Right renal cortex interstitium (tissue), 3 donors: ENCODE measurements around the gene ZSWIM1. TPM values are rescaled to one million over a fixed set of nuclear protein-coding genes. Genes with fewer than 3 reads are reported as not detected.
"Not testable (repeated sequence)": the region's sequence is repeated elsewhere in the genome, so short reads cannot be mapped to it uniquely, and the experiment has no call there.

Experiments
- DNase-seq, 3 donors: peaks; one replicate each; pipeline ENCODE4 v3.0.0-alpha.2; 2013; ENCODE audit warnings: low read depth in 3 of 3, low spot score in 2 of 3
- polyA plus RNA-seq, 3 donors: library from polyadenylated mRNA; unstranded; fragments of 120-200 nt; gene quantifications; one replicate each; pipeline ENCODE4 v1.2.1, GENCODE V29; 2013; ENCODE audit not compliant: insufficient read length in 3 of 3

Gene ZSWIM1
- polyA plus RNA-seq, 3 donors: 13.4 to 16.0 (median 14.8) TPM

DNA sequence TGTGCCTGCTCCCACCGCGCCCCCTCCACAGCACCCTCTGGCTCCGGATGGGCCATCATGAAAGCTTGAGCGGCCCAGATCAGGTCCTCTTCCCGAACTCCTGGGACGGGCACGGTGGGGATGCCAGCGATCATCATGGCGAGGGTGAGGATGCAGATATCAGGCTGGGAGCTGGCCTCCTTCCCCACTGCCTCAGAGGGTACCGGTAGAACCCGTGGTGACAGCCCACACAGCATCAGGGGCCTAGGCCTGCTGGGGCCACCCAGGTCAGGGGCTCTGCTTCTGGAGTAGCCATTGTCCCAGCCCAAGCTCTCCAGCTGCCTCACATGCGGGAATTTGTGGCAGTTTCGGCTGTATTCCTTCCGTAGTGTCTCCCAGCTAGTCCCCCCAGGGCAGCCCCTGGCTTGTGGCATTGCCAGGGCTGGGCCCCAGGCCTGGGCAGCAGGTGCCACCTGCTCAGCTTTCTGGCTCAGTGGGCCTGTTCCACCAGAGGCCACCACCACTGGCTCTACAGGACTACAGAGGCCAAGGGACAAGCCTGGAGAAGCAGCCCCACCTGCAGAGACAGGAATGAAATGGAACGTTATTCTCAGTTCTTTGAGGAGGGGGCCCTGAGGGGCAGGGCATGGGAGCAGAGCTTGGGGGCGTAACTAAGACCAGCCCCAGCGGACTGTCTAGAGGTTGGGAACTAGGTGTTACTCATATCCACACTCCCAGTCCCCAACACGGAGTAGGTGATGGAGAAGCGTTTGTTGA is 5.7 kb downstream of the ZSWIM1 start:
- DNase-seq: no peak

DNA sequence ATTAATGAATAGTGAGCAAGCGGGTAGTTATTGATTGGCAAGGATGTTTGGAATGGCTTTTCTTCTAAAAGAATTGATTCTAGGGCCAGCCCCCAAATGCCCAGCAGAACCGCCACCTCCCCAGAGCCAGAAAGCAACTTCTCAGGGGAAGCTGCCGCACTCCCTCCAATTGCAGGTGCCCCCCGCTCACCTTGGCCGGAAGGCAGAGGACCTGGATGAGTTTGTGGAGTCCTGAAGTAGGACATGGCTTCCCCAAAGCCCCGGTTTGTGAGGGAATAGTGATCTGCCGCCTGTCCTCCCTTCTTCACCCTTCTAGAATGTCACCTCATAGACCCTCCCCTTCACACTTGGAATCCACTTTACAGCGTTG is 6.3 kb downstream of the ZSWIM1 start, which contains the start of gene SPATA25:
Gene SPATA25 (minus strand): TSS at position 277 of the 370 bp plus-strand sequence. CDS start 32 bp downstream, at position 245.
- no peak for DNase-seq

DNA sequence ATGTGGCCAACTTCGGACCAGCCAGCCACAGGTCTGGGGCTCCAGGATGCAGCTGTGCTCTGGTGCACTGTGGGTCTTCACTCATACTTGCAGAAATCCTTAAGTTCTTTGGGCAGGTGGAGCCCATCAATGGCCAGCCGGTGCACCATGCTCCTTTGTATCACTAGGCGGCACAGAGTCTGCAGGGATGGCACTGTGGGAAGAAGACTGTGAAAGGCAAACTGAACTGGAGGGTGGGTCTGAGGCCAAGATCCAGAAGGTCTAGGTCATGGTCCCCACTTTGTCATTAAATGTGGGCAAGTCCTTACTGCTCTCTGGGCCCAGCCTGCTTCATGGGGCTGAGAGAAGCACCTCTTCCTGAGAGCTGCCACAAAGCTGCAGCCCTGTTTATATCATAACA is 7.7 kb downstream of the ZSWIM1 start:
- no peak for DNase-seq

DNA sequence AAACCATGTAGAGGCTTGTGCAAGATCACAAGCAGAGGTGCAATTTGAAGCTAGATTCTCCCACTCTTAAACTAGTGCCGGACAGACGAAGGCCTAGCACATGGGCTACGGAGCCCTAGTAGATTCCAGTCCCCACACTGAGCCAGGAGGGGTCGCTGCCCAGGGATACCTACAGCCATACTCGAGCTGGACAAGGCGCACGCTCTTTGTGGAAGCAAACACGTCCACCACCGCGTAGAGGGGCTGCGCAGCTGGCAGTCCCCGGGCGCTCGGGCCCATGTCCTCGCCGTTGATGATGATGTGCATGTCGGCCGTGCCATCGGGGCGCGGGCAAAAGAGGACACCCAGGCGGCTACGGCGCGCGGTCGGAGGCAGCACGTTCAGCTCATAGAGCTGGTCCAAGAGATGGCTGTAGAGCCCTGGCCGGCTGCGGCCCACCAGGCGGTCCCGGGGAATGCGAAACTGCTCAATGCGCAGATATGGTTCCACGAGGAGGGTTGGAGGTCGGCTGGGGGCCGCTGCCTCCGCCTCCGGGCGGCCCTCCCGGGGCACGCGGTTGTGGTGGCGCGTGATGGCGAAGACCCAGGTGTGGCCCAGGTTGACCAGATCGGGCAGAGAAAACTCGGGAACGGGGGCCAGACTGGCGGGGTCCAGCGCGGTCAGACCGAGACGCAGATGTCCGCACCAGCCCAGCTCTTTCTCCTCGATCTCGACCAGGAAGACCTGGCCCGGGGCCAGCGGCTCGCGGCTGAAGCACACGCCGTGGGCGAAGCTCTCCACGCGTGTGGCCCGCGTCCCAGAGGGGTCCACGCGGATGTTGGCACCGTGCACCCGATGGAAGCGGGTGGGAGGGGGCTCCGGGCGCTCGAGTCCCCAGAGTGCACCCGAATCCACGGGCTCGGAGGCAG is 9.3 kb downstream of the ZSWIM1 start:
- peak in 1 of 3 donors; percentile 79 for DNase-seq

DNA sequence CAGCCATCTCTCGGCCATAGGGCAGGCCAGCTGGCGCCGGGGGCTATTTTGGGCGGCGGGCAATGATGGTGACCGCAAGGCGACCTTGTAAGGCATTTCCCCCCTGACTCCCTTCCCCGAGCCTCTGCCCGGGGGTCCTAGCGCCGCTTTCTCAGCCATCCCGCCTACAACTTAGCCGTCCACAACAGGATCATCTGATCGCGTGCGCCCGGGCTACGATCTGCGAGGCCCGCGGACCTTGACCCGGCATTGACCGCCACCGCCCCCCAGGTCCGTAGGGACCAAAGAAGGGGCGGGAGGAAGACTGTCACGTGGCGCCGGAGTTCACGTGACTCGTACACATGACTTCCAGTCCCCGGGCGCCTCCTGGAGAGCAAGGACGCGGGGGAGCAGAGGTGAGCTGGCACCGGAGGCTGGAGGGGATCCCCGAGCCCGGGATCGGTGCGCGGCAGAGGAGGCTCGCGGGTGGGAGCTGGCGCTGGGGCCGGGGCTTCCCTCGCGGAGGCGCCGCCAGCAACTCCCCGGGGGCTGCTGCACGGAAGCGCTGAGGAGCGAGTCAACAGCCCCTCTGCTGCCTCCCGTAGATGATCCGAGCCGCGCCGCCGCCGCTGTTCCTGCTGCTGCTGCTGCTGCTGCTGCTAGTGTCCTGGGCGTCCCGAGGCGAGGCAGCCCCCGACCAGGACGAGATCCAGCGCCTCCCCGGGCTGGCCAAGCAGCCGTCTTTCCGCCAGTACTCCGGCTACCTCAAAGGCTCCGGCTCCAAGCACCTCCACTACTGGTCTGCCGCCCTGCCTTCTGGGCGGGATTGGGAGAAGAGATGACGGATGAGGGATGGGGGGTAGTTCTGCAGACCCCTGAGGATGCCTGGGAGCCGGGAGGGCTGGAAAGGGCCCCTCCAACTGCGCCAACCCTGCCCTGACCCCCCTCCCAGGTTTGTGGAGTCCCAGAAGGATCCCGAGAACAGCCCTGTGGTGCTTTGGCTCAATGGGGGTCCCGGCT is 10.3 kb downstream of the ZSWIM1 start, which contains the start of the genes CTSA and NEURL2:
Gene CTSA (plus strand): TSS at position 351 of the 999 bp plus-strand sequence. CDS start 234 bp downstream, at position 585.
Gene NEURL2 (minus strand): TSS at position 224 of the 999 bp plus-strand sequence. CDS start 217 bp downstream, at position 7.
- DNase-seq: peak in 1 of 3 donors; percentile 79

DNA sequence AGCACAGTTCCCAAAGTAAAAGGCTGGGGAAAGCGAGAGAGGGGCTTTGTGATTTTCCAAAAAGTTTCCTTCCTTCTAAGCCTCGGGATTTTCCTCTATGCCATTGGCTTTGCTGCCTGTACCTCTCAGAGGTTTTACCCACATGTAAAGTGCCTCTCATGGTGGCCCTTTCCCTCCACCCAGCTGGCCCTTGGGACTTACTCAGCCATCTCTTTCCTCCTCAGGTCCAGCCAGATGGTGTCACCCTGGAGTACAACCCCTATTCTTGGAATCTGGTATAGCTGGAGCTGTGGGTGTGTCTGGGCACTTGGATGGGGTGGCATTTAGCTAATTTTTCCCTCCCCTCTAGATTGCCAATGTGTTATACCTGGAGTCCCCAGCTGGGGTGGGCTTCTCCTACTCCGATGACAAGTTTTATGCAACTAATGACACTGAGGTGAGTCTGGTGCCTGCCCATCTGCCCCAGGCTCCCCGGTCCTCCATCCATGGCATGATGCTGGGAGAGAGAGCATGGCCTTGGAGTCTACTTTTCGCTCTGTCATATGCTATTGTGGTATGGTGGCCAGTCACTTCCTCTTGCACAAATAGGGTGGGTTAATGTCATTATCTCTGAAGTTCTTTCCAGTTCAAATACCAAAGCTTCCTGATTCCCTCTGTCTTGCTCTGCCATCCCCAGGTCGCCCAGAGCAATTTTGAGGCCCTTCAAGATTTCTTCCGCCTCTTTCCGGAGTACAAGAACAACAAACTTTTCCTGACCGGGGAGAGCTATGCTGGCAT is 11.2 kb downstream of the ZSWIM1 start:
- no peak for DNase-seq

DNA sequence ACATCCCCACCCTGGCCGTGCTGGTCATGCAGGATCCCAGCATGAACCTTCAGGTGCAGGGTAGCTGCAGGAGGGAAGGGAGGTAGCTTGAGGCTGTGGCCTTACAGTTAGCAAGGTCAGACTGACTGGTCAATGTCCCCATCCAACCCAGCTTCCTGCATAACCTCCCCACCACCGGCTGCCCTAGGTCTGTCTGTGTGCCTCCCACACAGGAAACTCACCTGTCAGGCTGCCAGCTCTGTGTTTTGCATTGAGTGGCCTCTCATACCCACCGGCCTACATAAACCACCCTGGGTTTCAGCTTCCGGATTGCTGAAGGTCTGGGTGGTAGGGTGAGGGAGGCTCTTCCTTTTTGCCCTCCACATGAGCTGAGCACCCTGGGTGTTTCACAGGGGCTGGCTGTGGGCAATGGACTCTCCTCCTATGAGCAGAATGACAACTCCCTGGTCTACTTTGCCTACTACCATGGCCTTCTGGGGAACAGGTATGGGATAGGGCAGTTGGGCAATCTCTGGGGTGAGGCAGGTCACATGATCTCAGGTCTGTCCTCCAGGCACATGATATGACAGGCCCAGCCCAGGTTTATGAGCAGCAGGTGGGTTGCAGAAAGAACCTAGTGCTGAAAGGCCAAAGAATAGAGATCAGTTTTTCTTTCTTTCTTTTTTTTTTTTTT is 11.9 kb downstream of the ZSWIM1 start:
- DNase-seq: no peak

DNA sequence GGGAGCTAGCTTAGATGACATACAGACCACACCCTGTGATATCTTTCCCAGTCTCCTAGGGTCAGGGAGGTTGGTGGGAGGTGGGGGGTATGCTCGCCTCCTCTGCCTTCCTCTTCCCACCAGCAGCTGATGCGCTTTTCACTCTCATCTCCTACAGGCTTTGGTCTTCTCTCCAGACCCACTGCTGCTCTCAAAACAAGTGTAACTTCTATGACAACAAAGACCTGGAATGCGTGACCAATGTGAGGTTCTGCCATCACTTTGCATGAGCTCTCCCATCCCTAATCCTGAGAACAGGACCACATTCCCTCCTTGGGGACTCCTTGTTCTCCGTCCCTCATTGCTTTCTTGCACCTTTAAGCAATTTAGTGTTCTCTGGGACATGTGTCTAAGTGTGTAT is 12.8 kb downstream of the ZSWIM1 start:
- DNase-seq: no peak

DNA sequence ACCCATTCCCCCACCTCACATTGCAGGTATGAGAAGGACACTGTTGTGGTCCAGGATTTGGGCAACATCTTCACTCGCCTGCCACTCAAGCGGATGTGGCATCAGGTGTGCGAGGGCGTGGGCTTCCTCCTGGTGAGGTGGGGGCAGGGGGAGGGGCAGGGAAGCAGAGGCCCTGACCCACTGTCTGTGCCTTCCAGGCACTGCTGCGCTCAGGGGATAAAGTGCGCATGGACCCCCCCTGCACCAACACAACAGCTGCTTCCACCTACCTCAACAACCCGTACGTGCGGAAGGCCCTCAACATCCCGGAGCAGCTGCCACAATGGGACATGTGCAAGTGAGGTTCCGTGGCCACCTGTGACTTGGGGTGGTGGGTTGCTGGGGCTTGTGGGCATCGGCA is 13.8 kb downstream of the ZSWIM1 start:
- DNase-seq: no peak

DNA sequence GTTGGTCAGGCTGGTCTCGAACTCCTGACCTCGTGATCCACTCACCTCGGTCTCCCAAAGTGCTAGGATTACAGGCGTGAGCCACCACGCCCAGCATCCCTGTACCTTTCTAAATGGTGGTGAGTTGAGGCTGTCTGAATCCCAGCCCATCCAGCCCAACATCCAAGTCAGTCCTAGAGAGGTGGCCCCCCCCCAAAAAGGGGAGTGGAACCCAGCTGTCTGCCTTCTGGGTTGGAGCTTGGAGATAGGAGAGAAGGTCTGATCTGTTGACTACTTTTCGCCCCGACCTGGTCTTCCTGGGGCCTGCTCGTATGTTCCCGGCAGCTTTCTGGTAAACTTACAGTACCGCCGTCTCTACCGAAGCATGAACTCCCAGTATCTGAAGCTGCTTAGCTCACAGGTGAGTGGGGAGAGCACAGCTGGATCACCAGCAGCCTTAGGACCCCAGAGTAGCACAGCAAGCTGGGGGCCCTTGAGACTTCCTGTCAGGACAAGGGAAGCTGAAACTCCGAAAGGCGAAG is 15.7 kb downstream of the ZSWIM1 start:
- no peak for DNase-seq

DNA sequence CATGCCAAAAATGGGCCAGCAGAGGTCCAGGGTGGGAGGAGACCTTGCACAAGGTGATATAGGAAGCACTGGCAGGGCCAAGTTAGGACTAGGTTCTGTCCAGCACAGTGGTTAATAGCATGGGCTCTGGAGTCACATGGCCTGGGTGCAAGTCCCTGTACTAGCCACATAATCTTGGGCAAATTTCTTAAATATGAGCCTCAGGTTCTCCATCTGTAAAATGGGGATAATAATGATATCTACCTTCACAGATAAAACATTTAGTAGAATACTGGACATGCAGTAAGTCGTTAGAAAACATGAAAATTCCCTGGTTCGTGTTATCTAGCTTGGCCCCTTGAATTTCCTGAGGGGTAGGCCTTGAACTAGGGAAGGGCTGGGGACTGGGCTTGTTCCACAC is 16.3 kb downstream of the ZSWIM1 start:
- DNase-seq: no peak

DNA sequence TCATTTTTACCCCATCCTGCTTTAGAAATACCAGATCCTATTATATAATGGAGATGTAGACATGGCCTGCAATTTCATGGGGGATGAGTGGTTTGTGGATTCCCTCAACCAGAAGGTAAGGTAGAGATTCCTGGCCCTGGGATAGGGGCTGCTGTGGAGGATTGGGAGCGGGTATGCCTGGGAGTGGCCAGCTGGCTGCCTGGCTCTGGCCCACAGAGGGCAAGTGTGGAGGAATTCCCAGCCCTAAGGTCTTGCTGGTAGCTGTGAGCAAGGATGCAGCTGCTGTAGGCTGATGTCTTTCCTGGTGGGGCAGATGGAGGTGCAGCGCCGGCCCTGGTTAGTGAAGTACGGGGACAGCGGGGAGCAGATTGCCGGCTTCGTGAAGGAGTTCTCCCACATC is 16.7 kb downstream of the ZSWIM1 start:
- no peak for DNase-seq

DNA sequence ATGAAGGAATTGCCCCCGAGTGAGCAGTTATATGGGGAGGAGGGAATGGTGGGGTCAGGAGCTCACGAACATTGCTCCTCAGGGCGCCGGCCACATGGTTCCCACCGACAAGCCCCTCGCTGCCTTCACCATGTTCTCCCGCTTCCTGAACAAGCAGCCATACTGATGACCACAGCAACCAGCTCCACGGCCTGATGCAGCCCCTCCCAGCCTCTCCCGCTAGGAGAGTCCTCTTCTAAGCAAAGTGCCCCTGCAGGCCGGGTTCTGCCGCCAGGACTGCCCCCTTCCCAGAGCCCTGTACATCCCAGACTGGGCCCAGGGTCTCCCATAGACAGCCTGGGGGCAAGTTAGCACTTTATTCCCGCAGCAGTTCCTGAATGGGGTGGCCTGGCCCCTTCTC is 17.3 kb downstream of the ZSWIM1 start:
- DNase-seq: no peak

DNA sequence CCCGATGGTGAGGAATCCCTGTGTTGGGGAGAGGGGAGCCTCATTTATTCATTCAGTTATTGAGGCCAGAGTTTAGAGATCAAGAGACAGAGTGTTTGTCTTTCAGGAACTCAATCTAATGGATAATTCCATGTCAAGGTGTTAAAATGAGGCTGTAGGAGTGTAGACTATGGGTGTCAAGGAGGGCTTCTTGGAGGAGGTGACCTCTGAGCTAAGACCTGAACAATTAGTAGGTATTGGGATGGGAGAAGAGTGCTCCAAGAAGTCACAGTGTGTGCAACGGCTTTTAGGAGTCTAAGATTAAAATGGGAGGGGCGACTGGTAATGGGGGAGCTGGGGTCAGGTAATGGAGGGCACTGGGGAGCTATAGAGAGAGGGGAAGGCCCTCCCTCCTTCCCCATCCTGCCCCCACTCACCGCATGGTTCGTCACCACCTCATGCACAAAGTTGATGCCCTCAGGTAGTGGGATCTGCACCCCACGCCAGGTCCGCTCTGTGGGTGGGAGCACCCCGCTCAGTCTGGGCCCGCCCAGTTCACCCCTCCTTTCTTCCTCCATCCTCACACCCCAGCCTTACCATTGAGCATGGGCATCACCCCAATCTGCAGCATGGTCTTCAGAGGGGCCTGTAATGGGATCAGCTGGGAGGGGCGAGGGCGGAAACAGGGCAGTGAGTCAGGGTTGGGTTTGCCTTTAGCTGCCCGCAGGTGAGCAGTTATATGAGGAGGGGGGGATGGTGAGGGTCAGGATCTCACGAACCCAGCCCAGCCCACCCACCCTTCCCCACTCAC is 18.2 kb downstream of the ZSWIM1 start:
- DNase-seq: no peak

DNA sequence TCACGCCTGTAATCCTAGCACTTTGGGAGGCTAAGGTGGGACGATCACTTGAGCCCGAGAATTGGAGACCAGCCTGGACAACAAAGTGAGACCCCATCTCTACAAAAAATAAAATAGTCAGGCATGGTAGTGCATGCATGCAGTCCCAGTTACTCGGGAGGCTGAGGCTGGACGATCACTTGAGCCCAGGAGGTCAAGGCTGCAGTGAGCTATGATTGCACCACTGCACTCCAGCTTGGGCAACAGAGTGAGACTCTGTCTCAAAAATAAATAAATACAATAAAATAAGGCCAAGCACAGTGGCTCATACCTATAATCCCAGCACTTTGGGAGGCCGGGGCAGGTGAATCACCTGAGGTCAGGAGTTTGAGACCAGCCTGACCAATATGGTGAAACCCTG is 20.3 kb downstream of the ZSWIM1 start:
- DNase-seq: not testable (repeated sequence)

DNA sequence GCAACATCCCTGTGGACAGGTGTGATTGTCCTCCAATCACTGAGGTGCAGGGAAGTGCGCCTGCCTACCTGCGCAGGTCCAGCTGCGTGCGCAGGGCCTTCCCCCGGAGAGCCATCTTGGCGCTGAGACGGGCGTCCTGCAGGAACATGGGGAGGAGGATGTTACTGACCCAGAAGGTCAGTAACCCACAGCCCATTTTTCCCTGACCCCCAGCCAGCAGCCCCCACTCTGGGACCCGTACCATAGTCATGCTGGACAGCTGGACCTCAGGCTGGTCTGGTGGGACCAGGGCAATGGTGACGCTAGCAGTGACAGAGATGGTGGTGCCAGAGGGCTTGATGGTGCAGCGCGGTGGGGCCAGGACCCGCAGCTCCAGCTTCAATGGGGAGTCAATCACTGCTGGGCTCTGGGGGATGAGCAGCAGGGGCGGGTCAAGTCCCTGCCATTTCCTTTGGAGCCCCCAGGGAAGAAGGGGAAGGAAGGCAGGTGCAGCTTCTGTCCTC is 21.2 kb downstream of the ZSWIM1 start:
- DNase-seq: no peak

DNA sequence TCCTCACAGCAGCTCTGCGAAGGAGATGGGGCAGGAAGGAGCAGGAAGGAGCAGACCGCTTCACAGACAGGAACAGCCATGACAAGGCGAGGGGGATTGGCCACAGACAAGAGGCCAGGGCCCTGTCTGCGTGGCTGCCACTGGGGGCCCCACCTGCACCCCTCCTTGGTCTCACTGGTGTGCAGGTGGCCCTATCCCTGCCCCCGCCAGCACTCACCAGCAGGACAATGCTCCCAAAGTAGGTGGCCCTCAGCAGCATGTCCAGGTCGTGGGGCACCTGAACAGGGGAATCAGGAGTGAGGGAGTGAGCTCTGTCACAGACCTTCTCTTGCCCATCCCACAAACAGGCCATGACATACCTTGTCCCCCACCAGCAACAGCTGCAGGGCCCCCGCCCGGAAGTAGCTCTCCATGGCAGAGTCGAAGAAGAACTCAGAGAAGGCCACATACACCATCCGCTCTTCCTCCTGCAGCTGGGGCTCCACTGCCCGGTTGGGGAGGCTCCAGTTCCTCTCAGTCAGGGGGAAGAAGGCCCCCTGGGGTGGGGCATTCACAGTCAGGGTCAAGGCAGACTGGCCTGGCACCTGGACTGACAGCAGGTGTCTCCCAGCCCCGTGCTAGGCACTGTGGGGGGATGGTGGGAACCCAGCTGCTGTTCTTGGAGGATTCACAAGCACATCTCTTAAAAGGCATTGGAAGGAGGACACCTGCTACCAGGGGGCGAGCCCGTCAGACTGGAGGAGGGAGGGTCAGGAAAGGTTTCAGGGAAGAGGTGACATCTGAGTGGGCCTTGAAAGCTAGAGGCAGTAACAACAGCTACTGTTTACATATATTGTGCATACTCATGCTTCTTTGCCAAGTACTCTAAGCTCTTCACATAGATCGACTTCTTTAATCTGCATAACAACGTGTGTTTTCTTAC is 23.8 kb downstream of the ZSWIM1 start:
- DNase-seq: no peak
